Duodenal mucosa (tissue), 2 donors: Measurements from ENCODE around the gene SIRT7.

Experiments
- H3K27ac ChIP-seq: one replicate; pipeline ENCODE4 v1.7.0; 2013; ENCODE audit warnings: low read depth, low read length
- H3K27me3 ChIP-seq, 2 donors: one replicate each; pipeline ENCODE4 v1.7.0; 2013; ENCODE audit warnings: low read length in 2 of 2, control low read depth in 1 of 2; ENCODE audit not compliant: insufficient read depth in 2 of 2, control insufficient read depth in 1 of 2
- H3K36me3 ChIP-seq, 2 donors: one replicate each; pipeline ENCODE4 v1.7.0; 2013; ENCODE audit warnings: low read length in 2 of 2, control low read depth in 1 of 2; ENCODE audit not compliant: insufficient read depth in 2 of 2, control insufficient read depth in 1 of 2
- H3K4me1 ChIP-seq, 2 donors: one replicate each; pipeline ENCODE4 v1.7.0; 2013; ENCODE audit warnings: low read length in 2 of 2, control low read depth in 1 of 2; ENCODE audit not compliant: insufficient read depth in 2 of 2, control insufficient read depth in 1 of 2
- H3K4me3 ChIP-seq, 2 donors: one replicate each; pipeline ENCODE4 v1.7.0; 2013; ENCODE audit warnings: low read length in 2 of 2, low read depth in 1 of 2
- H3K9ac ChIP-seq, 2 donors: one replicate each; pipeline ENCODE4 v1.7.0; 2013; ENCODE audit warnings: low read length in 2 of 2, low read depth in 1 of 2
- H3K9me3 ChIP-seq, 2 donors: one replicate each; pipeline ENCODE4 v1.7.0; 2013; ENCODE audit warnings: low read length in 2 of 2, control low read depth in 1 of 2; ENCODE audit not compliant: control insufficient read depth in 1 of 2

The SIRT7 gene

DNA sequence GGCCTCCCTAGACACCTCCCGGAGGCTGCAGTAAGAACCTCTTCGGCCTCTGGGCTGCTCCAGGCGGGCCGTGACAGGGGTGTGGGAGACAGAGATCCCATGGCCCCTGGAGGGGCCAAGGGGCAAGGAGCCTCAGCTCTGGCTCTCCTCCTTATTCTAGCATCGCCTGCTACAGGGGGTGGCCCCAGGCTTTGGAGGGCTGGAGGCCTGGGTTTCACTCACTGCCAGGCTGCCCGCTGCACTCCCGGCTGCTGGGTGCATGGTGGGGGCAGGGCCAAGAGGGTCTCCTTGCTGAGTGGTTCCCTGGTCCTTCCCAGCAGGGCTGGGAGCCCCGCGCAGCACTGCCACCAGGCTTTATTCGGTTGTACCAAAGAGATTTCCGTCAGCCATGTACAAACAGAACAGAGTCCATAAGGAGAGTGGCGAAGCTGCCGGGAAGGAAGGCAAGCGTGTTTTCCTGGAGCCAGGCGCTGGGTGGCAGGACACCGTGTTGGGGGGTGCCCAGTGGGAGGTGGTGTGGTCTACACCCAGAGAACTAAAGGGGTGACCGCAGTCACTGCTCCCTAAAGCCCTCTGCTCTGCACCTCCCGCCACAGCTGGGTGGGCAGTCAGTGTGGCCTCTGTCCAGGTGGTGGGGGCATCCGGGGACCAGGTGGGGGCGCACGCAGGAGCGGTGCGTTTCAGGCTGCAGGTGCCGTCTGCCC, 13.9 kb downstream of the SIRT7 start:
- H3K36me3 ChIP-seq, result peaks cover 28 to 63% of the 10 kb centered on the region in 2 donors
- no peaks in the 10 kb centered on the region for H3K9me3 ChIP-seq

DNA sequence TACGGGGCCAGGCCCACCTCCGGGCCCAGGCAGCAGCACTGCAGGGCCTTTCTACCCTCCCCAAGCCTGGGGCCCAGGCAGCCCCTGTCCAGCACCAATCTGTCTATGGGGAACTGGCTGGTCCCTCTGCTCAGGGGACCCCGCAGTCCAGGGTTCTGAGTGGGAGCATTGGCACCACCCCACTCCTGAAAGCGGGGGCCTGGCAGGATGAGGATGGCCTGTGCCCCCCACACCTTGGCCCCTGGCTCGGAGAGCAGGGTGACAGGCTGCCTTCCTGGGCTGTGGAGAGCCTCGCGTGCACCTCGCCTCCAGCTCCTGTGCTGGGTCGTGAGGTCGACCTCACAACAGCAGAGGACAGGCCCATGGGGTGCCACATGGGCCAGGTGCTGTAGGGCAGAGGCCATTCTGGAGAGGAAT, 14.6 kb downstream of the SIRT7 start:
- no peaks in the 10 kb centered on the region for H3K27me3 ChIP-seq
- no peak overlapping the region for H3K4me3 ChIP-seq
- H3K36me3 ChIP-seq, result peaks cover 22 to 68% of the 10 kb centered on the region in 2 donors
- H3K4me1 ChIP-seq, result peaks cover 4 to 14% of the 10 kb centered on the region in 2 donors
- no peaks in the 10 kb centered on the region for H3K9me3 ChIP-seq
- no peak overlapping the region for H3K27ac ChIP-seq
- H3K9ac ChIP-seq, result no peak overlapping the region

More for the DNA sequence above, 13.9 kb downstream of the SIRT7 start:
- Histone ChIP-seq H3K27me3 (no peaks in the 10 kb centered on the region), H3K4me1 (peaks cover 4 to 14% of the 10 kb centered on the region in 2 donors), H3K4me3 (no peak overlapping the region), H3K27ac (no peak overlapping the region), H3K9ac (no peak overlapping the region)

DNA sequence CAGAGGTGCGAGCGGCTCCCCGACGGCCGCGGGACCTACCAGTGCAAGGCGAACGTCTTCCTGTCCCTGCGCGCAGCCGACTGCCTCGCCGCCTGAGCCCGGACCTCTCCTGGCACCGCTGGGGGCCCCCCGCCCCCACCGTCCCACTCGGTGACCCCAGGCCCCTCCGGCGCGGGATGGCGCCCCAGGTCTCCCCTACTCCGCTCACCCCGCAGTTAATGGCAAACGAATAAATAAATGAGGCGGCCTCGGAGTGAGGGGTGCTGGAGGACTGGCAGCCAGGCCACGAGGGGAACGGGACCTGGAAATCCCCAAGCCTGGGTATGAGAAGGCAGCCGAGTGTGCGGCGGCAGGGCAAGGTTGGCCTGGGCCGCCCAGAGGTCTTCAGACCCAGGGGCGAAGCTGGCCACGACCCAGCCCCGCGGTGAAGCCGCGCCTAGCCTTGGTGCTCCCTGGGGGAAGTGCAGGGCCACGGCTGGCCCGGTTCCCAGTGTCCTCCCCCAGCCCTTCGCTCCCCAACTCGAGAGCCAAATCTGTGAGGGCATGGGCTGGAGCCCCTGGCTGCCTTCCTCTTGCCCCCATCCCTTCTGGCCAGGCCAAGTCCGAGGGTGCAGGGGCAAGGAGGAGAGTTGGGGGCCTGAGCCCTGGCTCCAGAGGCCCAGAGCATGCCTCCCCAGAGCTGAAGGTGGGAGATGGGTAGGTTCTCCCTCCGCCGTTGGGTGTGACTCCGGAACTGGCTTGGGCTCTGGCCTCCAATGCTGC, 15.1 kb downstream of the SIRT7 start:
- no peaks in the 10 kb centered on the region for H3K9me3 ChIP-seq
- H3K4me3 ChIP-seq, result no peak overlapping the region
- no peaks in the 10 kb centered on the region for H3K27me3 ChIP-seq
- peaks cover 23 to 68% of the 10 kb centered on the region in 2 donors for H3K36me3 ChIP-seq
- no peak overlapping the region for H3K9ac ChIP-seq
- peaks cover 4 to 14% of the 10 kb centered on the region in 2 donors for H3K4me1 ChIP-seq
- H3K27ac ChIP-seq, result no peak overlapping the region

DNA sequence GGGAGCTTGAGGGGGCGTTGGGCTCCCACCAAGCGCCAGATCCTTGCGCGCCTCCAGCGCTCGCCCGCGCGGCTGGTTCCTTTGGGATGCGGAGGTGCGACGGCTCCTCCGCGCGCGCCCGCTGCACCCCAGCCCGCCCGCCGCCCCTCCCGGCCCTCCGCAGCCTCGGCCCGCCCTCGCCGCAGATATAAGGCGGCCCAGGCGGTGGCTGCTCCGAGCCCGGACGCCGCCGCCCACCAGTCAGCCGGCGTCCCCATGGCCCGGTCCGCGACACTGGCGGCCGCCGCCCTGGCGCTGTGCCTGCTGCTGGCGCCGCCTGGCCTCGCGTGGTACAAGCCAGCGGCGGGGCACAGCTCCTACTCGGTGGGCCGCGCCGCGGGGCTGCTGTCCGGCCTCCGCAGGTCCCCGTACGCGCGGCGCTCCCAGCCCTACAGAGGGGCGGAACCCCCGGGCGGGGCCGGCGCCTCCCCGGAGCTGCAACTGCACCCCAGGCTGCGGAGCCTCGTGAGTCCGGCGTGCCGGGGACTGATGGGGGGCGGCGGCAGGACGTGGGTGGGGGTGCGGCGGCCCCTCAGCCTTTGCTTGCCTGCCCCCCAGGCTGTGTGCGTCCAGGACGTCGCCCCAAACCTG, 15.8 kb downstream of the SIRT7 start, which contains the start of gene NPB:
NPB (plus strand) TSS at position 216 of the 630 bp plus-strand sequence; CDS start at position 256, 40 bp downstream.
- H3K4me1 ChIP-seq, result peaks cover 4 to 14% of the 10 kb centered on the region in 2 donors
- no peak within 1 kb of the TSS for H3K4me3 ChIP-seq
- H3K36me3 ChIP-seq, result peaks cover 17 to 68% of the 10 kb centered on the region in 2 donors
- H3K27ac ChIP-seq, result no peak within 1 kb of the TSS
- no peak within 1 kb of the TSS for H3K9ac ChIP-seq
- H3K27me3 ChIP-seq, result no peaks in the 10 kb centered on the region
- no peaks in the 10 kb centered on the region for H3K9me3 ChIP-seq

DNA sequence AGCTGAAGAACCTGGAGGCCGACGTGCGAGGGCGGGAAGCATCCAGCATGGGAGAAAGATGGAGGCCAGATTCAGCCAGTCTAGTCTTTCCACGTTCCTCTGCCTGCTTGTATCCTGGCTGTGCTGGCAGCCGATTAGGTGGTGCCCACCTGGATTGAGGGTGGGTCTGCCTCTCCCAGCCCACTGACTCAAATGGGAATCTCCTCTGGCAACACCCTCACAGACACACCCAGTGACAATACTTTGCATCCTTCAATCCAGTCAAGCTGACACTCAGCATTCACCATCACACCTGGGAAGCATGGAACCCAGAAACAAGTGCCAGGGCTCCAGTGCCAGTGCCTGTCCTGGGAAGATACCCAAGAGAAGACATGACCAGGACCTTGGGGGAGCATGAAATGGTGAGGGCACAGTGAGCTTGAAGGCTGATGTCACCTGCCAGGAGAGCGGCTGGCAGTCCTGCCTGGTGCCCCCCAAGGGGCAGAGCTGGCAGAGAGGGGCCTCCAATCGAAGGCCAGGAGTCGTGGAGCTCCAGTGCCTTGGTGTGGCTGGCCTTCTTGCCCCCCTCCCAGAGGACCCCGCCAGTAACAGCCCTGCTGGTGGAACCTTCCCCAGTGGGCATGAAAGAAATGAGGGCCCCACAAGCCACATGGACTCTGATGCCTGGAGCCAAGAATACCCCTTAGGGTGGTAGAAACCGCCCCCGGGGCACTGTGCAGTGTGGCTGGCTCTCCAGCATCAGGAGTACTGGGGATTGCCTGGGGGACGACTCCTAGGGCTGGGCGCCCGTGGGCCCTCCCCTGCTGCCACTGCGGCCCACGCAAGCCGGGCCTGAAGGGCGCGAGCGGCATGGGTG, 16.6 kb downstream of the SIRT7 start:
- Histone ChIP-seq H3K4me3 (no peak overlapping the region), H3K27me3 (no peaks in the 10 kb centered on the region), H3K9ac (no peak overlapping the region), H3K27ac (no peak overlapping the region), H3K36me3 (peaks cover 12 to 66% of the 10 kb centered on the region in 2 donors), H3K4me1 (peaks cover 4 to 14% of the 10 kb centered on the region in 2 donors), H3K9me3 (no peaks in the 10 kb centered on the region)

DNA sequence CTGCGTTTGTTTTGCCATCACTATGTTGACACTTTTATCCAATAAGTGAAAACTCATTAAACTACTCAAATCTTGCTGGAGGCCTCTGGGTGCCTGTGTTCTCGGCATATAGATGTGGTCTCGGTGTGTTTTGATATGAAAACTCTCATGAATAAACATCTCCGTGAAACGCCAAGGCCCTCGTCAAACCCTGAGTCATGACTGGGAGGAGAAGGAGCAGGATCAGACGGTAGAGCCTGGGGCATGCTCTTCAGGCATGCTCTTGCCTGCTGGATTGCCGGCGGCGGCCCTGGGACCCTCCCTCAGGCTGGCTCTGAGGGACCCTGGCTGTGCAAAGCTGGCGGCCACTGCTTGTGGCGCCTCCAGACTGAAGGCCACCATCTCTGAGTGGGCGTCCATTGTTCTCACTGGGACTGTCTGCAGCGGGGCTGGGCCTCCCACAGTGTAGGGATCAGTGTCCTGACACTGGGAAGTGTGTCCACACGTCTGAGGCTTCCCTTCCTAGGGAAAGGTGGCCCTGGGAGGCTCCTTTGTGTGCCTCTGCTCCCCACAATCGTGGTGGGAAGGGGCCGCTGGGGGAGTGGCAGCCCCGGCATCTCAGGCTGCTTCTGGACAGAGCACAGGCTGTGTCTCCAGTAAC, 17.7 kb downstream of the SIRT7 start:
- Histone ChIP-seq H3K27me3 (no peaks in the 10 kb centered on the region), H3K36me3 (peaks cover 14 to 62% of the 10 kb centered on the region in 2 donors)

DNA sequence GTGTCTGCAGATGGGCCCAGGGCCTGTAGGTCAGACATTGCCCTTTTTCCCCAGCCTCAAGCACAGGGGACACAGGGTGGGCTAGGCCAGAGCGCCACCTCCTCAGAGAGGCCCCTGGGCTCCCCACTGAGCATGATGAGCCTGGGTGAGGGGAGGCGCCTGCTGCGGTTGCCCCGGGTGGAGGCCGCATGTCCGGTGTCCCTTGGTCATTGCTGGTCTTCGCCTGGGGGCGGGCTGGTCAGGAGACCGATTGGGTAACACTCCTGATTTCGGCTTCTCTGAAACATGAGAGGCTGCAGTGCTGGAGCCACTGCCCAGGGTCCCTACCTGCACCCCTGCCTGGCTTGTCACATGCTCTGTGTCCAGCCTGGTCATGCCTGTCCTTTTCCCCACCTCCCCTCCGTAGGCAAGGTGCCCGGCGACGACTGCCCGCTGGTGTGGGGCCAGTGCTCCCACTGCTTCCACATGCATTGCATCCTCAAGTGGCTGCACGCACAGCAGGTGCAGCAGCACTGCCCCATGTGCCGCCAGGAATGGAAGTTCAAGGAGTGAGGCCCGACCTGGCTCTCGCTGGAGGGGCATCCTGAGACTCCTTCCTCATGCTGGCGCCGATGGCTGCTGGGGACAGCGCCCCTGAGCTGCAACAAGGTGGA, 18.3 kb downstream of the SIRT7 start:
- Histone ChIP-seq H3K4me3 (no peak overlapping the region), H3K36me3 (peaks cover 14 to 56% of the 10 kb centered on the region in 2 donors), H3K27ac (no peak overlapping the region), H3K4me1 (peaks cover 4 to 14% of the 10 kb centered on the region in 2 donors), H3K27me3 (no peaks in the 10 kb centered on the region), H3K9me3 (no peaks in the 10 kb centered on the region), H3K9ac (no peak overlapping the region)

More for the DNA sequence above, 17.7 kb downstream of the SIRT7 start:
- Histone ChIP-seq H3K27ac (no peak overlapping the region), H3K4me1 (peaks cover 4 to 14% of the 10 kb centered on the region in 2 donors), H3K9ac (no peak overlapping the region), H3K9me3 (no peaks in the 10 kb centered on the region), H3K4me3 (no peak overlapping the region)

DNA sequence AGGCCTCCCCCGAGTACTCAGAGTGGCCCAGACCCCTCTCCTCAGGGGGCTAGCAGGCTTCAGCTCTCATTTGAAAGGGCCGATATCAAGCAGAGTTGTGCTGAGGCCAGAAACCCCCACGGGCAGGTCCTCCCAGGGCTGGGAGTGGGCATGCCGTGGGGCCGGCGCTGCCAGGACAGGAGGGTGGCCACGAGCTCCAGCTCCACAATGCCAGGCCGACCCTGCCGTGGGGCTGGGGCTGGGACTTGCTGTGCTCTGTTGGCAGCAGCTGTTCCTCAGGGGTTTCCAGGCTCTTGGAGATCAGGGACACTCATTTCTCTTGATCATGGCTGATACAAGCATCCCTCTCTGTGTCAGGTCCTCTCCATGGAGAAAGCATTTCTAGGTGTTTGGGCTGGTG, 19.1 kb downstream of the SIRT7 start:
- Histone ChIP-seq H3K4me1 (peaks cover 4 to 14% of the 10 kb centered on the region in 2 donors), H3K9ac (no peak overlapping the region), H3K9me3 (no peaks in the 10 kb centered on the region), H3K27ac (no peak overlapping the region), H3K4me3 (no peak overlapping the region), H3K36me3 (peaks cover 17 to 54% of the 10 kb centered on the region in 2 donors), H3K27me3 (no peaks in the 10 kb centered on the region)
